ENCODE data around the gene MRPL2. TPM values are rescaled to one million over a fixed set of nuclear protein-coding genes. Genes with fewer than 3 reads are reported as not detected.

Gene MRPL2
- 11.3 and 11.5 TPM in 2 replicates for total RNA-seq

DNA sequence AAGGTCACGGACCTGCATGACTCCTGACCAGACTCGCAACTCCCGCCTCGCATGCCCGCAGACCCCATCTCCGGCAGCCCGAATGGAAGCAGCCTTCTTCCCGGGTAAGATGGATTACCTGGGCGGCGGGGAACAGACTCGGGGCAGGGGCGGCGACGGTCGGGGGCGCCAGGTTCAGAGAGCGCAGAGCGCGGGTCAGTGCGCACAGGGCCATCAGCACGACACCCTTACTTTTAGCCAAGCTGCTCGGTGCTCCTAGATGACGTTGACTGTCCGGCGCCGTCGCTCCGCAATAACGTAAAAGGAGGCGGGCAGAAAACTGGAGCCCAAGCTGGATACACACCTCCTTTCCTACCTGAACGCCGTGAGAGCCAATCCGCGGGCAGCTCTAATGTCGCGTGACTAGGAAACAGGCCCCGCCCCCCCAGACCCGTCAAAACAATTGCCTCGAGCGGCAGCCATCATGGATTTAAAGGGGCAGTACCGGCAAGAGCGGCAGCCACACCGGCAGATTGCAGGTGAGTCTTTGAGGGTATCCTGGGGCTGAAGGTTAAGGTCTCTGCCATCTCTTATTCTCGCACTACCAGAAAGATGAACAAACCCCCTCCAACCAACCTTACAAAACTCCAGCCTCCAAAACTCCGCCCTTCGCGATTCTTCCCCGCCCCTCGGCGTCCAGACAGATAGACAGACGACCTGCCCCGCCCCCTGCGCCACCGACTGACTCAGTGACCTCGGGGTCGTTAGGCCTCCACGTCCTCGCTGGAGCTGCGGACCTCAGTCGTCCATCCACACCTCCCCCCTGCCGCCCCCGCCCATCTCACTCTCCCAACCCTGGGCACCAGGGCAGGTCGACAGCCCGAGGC is at the start of gene MRPL2, which contains the start of gene KLC4:
Gene MRPL2, minus strand, starts transcription at position 267 of the 866 bp plus-strand sequence. Its CDS starts 53 bp downstream, at position 214.
Gene KLC4, plus strand, starts transcription at position 464 of the 866 bp plus-strand sequence. CDS start 1,705 bp downstream, outside the sequence.

DNA sequence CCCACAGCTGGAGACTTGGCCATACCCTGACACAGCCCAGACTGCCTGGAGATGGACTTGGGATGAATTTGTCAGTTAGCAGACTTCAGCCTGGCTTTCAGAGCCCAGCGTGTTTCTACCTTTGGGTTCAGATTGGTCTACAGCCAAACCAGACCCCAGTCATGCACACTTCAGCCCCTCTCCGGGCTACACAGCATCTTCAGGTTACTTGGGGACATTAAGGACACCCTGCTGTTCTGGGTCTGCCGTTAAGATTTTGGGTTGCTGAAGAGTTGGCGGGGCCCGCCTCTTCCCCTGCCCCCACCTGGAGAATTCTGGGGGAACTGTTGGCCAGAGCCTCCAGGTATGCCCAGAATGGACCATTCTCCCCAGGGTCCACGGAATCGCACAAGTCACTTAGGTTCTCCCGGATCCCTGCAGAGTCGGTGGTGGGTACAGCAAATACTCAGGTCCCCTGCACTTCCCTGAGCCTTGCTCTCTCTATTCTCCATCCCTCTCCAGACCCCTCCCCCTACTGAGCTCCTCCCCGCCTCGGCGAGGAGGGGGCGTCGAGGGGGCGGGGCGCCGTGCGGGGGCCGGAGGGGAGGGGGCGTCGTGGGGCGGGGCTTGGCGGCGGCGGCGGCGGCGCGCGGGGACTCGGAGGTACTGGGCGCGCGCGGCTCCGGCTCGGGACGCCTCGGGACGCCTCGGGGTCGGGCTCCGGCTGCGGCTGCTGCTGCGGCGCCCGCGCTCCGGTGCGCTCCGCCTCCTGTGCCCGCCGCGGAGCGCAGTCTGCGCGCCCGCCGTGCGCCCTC is 16.6 kb upstream of the MRPL2 start, which contains the start of gene PTK7:
Gene PTK7, plus strand, starts transcription at position 645 of the 794 bp plus-strand sequence. CDS start 175 bp downstream, outside the sequence.

DNA sequence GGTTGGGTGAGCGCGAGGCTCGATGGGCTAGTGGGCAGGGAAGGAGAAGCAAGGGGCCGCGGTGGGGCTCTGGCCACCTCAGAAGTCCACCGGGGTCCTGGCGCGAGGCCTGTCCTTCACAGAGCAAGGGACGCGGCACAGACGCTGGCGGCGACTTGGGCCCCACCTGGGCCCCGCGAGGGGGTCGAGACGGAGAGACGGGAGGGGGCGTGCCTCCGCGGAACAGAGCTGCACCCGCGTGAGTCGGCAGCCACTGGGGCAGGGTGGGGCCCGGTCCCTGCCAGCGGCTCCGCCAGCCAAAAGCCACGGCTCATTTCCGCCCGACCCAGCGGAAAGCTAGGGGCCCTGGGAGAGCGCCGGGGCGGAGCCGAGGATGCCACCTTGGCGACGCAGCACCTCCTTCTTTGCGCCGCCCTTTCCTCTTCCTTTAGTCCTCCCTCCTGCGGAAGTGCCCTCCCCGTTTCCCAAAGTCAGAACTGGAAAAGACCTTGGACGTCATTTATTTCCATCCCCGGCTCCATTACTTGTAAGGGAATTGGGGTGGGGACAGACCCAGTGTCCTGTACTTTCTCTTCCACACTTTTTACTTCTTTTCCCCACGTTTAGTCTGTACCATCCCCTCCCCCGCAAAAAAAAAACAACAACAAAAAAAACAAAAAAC is 5.6 kb downstream of the MRPL2 start, which contains the start of gene CUL7:
Gene CUL7, minus strand, starts transcription at position 307 of the 661 bp plus-strand sequence. CDS start 1,063 bp downstream, outside the sequence.

DNA sequence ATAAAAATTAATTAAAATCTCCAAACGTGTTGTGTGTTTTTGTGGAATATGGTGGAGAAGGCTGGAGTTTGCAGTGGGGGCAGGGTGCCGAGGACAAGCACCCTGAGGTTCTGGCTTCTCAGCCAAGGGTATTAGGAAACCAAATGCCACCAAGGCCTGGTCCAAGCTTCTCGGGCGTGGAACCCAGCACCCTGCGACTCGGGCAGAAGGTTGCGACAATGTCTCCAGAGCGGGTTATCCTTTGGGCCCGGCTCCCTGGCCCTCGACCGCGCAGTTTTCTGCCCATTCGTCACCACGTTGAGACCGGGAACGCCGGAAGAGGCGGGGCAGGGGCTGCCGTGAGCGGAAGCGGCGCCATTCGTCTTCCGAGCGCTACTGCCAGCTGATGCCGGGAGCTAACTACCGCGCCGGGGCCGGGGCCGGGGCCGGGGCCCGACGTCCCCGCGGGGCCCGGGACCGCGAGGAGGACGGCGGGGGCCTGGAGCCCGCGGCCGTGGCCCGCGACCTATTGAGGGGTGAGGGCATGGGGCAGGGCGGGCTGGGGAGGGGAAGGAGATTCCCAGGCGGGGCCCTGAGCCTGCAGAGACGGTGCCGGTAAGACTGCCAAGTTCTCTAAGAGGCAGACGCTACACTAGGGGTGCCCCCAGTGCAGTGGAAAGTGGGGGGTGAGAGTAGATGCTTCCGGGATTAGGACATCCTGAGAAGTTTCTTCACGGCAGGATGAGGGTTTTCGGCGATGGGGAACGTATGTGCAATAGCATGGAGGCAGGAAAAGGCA is 37.8 kb downstream of the MRPL2 start, which contains the start of gene RRP36:
Gene RRP36, plus strand, starts transcription at position 354 of the 778 bp plus-strand sequence. Its CDS starts 32 bp downstream, at position 386.

DNA sequence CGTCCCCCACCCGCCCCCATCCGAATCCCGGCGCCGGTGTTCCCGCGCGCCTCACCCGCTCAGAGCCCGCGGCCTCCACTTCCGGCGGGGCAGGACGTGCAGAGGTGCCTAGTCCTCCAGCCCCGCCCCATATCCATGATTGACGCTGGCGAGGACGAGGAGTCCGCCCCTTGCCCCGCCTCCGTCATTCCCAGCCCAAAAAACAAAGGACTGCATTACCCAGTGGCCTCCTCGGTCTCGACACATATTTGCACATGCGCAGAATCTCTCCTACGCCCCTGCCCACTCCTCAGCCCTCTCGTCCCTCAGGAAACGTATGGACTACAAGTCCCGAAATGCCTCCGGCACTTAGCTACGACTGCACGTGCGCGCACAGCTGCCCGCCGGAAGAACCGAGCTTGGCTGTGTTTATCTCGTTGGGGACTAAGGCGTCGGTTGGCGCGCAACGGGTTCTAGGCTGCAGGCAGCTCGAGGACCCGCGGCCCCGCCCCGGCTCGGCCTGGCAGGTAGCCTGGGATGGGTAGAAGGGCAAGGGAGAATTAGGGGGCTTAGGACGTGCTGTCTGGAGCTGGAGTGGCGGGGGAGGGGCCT is 45.3 kb downstream of the MRPL2 start, which contains the start of the genes KLHDC3 and MEA1:
Gene KLHDC3, plus strand, starts transcription at position 407 of the 591 bp plus-strand sequence. CDS start 2,944 bp downstream, outside the sequence.
Gene MEA1, minus strand, starts transcription at position 104 of the 591 bp plus-strand sequence. CDS start 133 bp downstream, outside the sequence.

Other genes with a start within 250 kb of the MRPL2 start
- 96.3 and 122 TPM in 2 replicates for gene RPL7L1, start 179.8 kb downstream of the MRPL2 start, total RNA-seq
- gene PTCRA, start 143.4 kb downstream of the MRPL2 start, total RNA-seq = 0.17 TPM in 1 of 2 replicates, not detected in the other
- 24.3 and 29.0 TPM in 2 replicates for gene CNPY3, start 130.0 kb downstream of the MRPL2 start, total RNA-seq
- gene GNMT, start 98.7 kb downstream of the MRPL2 start, total RNA-seq = 0.11 and 0.17 TPM in 2 replicates
- gene PEX6, start 80.3 kb downstream of the MRPL2 start, total RNA-seq = 11.8 and 28.6 TPM in 2 replicates
- 22.3 and 31.3 TPM in 2 replicates for gene PPP2R5D, start 74.9 kb downstream of the MRPL2 start, total RNA-seq
- 36.4 and 37.4 TPM in 2 replicates for gene MEA1, start 45.5 kb downstream of the MRPL2 start, total RNA-seq
- 134 and 141 TPM in 2 replicates for gene KLHDC3, start 45.2 kb downstream of the MRPL2 start, total RNA-seq
- gene RRP36, start 37.8 kb downstream of the MRPL2 start, total RNA-seq = 73.8 and 80.4 TPM in 2 replicates
- gene CUL7, start 5.6 kb downstream of the MRPL2 start, total RNA-seq = 18.4 and 23.4 TPM in 2 replicates
- gene KLC4, start 197 bp upstream of the MRPL2 start, total RNA-seq = 16.5 and 17.2 TPM in 2 replicates
- gene PTK7, start 16.9 kb upstream of the MRPL2 start, total RNA-seq = 28.2 and 39.6 TPM in 2 replicates
- gene SRF, start 111.8 kb upstream of the MRPL2 start, total RNA-seq = 11.8 TPM in 2 replicates
- 16.9 and 17.9 TPM in 2 replicates for gene CUL9, start 122.8 kb upstream of the MRPL2 start, total RNA-seq
- gene DNPH1, start 170.0 kb upstream of the MRPL2 start, total RNA-seq = 44.8 and 59.2 TPM in 2 replicates
- gene TTBK1, start 184.0 kb upstream of the MRPL2 start, total RNA-seq = not detected in 2 replicates
- not detected in 2 replicates for gene SLC22A7, start 238.8 kb upstream of the MRPL2 start, total RNA-seq
- not detected in 2 replicates for gene CRIP3, start 249.4 kb upstream of the MRPL2 start, total RNA-seq